ENCODE measurements around the gene FCAMR. TPM values are rescaled to one million over a fixed set of nuclear protein-coding genes. Genes with fewer than 3 reads are reported as not detected.
A peak's percentile ranks its signal among the peaks of the same experiment; 100 is the strongest.

Gene FCAMR
- total RNA-seq, 1 donor: not detected

- no peak for TF ChIP-seq CTCF (IDR thresholded peaks at IDR 0.05; ENCODE audit: insufficient read depth, low read length)
- H3K4me3 ChIP-seq (ENCODE audit: low read depth, low read length): no peak overlapping the region
- no peak for DNase-seq (ENCODE audit: low read depth)
Measured at GRCh38 chr1:206932177-206932576, 38.1 kb downstream of the FCAMR start.

GRCh38 chr1:206931709-206932108 lies 38.6 kb downstream of the FCAMR start:
- no peak overlapping the region for H3K4me3 ChIP-seq (ENCODE audit: low read depth, low read length)
- peak; percentile 18 for TF ChIP-seq CTCF (IDR thresholded peaks at IDR 0.05; ENCODE audit: insufficient read depth, low read length)
- DNase-seq (ENCODE audit: low read depth): no peak

GRCh38 chr1:206930210-206930798 lies 40.0 kb downstream of the FCAMR start:
- no peak for DNase-seq (ENCODE audit: low read depth)
- TF ChIP-seq CTCF (IDR thresholded peaks at IDR 0.05; ENCODE audit: insufficient read depth, low read length): no peak
- H3K4me3 ChIP-seq (ENCODE audit: low read depth, low read length): no peak overlapping the region

- no peak overlapping the region for H3K4me3 ChIP-seq (ENCODE audit: low read depth, low read length)
- DNase-seq (ENCODE audit: low read depth): no peak
- no peak for TF ChIP-seq CTCF (IDR thresholded peaks at IDR 0.05; ENCODE audit: insufficient read depth, low read length)
Measured at GRCh38 chr1:206929524-206929923, 40.7 kb downstream of the FCAMR start.

- no peak overlapping the region for H3K4me3 ChIP-seq (ENCODE audit: low read depth, low read length)
- no peak for TF ChIP-seq CTCF (IDR thresholded peaks at IDR 0.05; ENCODE audit: insufficient read depth, low read length)
- DNase-seq (ENCODE audit: low read depth): no peak
Measured at GRCh38 chr1:206926286-206926685, 44.0 kb downstream of the FCAMR start.

GRCh38 chr1:206925106-206925736 lies 45.0 kb downstream of the FCAMR start:
- DNase-seq (ENCODE audit: low read depth): no peak
- H3K4me3 ChIP-seq (ENCODE audit: low read depth, low read length): no peak overlapping the region
- no peak for TF ChIP-seq CTCF (IDR thresholded peaks at IDR 0.05; ENCODE audit: insufficient read depth, low read length)

All from fibroblast of the aortic adventitia (primary cell).